Measurements from ENCODE around the gene BACE1. TPM values are rescaled to one million over a fixed set of nuclear protein-coding genes. Genes with fewer than 3 reads are reported as not detected.

BACE1 gene
- total and polyA plus RNA-seq, 2 donors (not counting 3 experiments of a cell fraction or from before 2014, with no cell fraction given) = 28.8 to 29.6 TPM

DNA sequence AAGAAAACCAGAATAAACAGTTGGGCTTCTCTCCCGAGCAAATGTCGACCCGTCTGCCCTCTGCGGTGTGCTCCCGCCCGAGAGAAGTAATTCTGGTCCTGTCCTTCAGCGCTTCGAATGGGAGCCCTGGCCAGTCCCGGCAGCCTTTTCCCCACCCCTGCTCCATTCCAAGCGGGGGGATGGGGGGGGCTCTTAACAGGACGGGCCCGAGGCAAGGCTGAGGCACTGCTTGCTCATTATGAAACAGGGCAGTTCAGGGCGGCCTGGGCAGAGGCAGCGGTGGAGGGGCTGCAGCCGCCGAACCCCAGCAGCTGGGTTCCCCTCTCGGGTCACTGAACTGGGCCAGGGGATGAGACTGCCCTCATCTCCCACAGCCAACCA lies 15.8 kb downstream of the BACE1 start:
- Histone ChIP-seq H3K9me1 (replicated peaks; ENCODE audit: control insufficient read depth, extremely low read depth, insufficient read depth, low read length) (no peaks in the 10 kb centered on the region), H3K79me2 (ENCODE audit: control insufficient read depth, insufficient read depth, low read length) (no peaks in the 10 kb centered on the region), H3K9me3 (replicated peaks; ENCODE audit: control insufficient read depth, insufficient read depth, low read length) (no peaks in the 10 kb centered on the region), H3K9ac (replicated peaks; ENCODE audit: extremely low read depth, insufficient read depth, low read length) (no peak overlapping the region), H3K4me1 (ENCODE audit: control insufficient read depth, extremely low read depth, insufficient read depth, low read length) (no peaks in the 10 kb centered on the region), H3K27me3 (ENCODE audit: control insufficient read depth in 2 of 2, insufficient read depth in 2 of 2, low read length in 2 of 2) (no peaks in the 10 kb centered on the region), H4K20me1 (replicated peaks; ENCODE audit: control insufficient read depth, extremely low read depth, insufficient read depth, low read length) (no peaks in the 10 kb centered on the region), H3K4me3 (replicated peaks in 1 of 3; ENCODE audit: insufficient read depth in 1 of 3, low read depth in 1 of 3, low read length in 3 of 3) (no peak overlapping the region), H3K36me3 (ENCODE audit: control insufficient read depth in 2 of 2, extremely low read depth in 1 of 2, insufficient read depth in 2 of 2, low read length in 2 of 2) (no peaks in the 10 kb centered on the region), H3K4me2 (ENCODE audit: insufficient read depth, low read length) (no peak overlapping the region), H2AFZ (ENCODE audit: low read depth, low read length) (no peak overlapping the region), H3K27ac (ENCODE audit: insufficient read depth, low read depth, low read length) (no peak overlapping the region)
- ChIA-PET POLR2A (no interaction called here), CTCF (no interaction called here)
- DNase-seq (ENCODE audit: low read depth, low spot score) (no peak), FAIRE-seq (no peak)
- TF ChIP-seq POLR2A (IDR thresholded peaks at IDR 0.05; ENCODE audit: low read depth, low read length) (no peak), POLR2AphosphoS5 (IDR thresholded peaks at IDR 0.05; ENCODE audit: insufficient read depth, low read depth, low read length) (no peak), FOS (IDR thresholded peaks at IDR 0.05; ENCODE audit: borderline replicate concordance, insufficient read depth, low read length) (no peak), JUN (IDR thresholded peaks at IDR 0.05; ENCODE audit: borderline replicate concordance, insufficient read depth, insufficient read length, low read depth) (no peak), EZH2 (IDR thresholded peaks at IDR 0.05; ENCODE audit: borderline replicate concordance, low read depth, low read length, severe bottlenecking) (no peak), GATA2 (IDR thresholded peaks at IDR 0.05; ENCODE audit: insufficient read depth, insufficient read length, low read depth, low read length) (no peak), MAX (IDR thresholded peaks at IDR 0.05; ENCODE audit: insufficient read depth, insufficient read length) (no peak), MYC (IDR thresholded peaks at IDR 0.05; ENCODE audit: low read depth, low read length) (no peak)
- TF ChIP-seq, protein P1, sequence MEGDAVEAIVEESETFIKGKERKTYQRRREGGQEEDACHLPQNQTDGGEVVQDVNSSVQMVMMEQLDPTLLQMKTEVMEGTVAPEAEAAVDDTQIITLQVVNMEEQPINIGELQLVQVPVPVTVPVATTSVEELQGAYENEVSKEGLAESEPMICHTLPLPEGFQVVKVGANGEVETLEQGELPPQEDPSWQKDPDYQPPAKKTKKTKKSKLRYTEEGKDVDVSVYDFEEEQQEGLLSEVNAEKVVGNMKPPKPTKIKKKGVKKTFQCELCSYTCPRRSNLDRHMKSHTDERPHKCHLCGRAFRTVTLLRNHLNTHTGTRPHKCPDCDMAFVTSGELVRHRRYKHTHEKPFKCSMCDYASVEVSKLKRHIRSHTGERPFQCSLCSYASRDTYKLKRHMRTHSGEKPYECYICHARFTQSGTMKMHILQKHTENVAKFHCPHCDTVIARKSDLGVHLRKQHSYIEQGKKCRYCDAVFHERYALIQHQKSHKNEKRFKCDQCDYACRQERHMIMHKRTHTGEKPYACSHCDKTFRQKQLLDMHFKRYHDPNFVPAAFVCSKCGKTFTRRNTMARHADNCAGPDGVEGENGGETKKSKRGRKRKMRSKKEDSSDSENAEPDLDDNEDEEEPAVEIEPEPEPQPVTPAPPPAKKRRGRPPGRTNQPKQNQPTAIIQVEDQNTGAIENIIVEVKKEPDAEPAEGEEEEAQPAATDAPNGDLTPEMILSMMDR (IDR thresholded peaks at IDR 0.05; ENCODE audit: extremely low read depth in 1 of 2, insufficient read depth in 1 of 2, low read depth in 1 of 2, low read length in 2 of 2) = no peak
- intact Hi-C loops (cut with micrococcal nuclease) (no loop called here), dilution Hi-C loops (cut with MboI; ENCODE audit: extremely low pct_ligation_motif_present, low sequenced_read_pairs) (no loop called here)
- no TSS peak for BruUV-seq (replicated peaks)

Measured in endothelial cell of umbilical vein (primary cell).